Astrocyte (in vitro differentiated cells and primary cell): ENCODE data around the gene YWHAE. TPM values are rescaled to one million over a fixed set of nuclear protein-coding genes. Genes with fewer than 3 reads are reported as not detected.

ENCODE experiments used
- DNase-seq: peaks from one replicate; pipeline ENCODE4 v3.0.0-alpha.2; 2010; ENCODE audit warnings: low read depth
- FAIRE-seq: peaks from 2 replicates; lab custom pipeline; 2011; peaks lifted over from hg19 to GRCh38; lab: Jason Lieb, UNC
- H2AFZ ChIP-seq: 2 replicates; pipeline ENCODE4 v1.6.0; 2012; ENCODE audit warnings: low read depth, low read length, inconsistent platforms
- H3K27ac ChIP-seq: 2 replicates; pipeline ENCODE4 v1.5.1; 2011; ENCODE audit warnings: low read depth, low read length, inconsistent platforms
- H3K27me3 ChIP-seq: 2 replicates; pipeline ENCODE4 v1.6.0; 2011; ENCODE audit warnings: low read length, inconsistent platforms; ENCODE audit not compliant: insufficient read depth
- H3K36me3 ChIP-seq: 2 replicates; pipeline ENCODE4 v1.5.1; 2011; ENCODE audit warnings: low read length, inconsistent platforms; ENCODE audit not compliant: insufficient read depth
- H3K4me1 ChIP-seq: 2 replicates; pipeline ENCODE4 v1.5.1; 2011; ENCODE audit warnings: low read length, inconsistent platforms; ENCODE audit not compliant: insufficient read depth
- H3K4me2 ChIP-seq: 2 replicates; pipeline ENCODE4 v1.6.0; 2012; ENCODE audit warnings: low read length, inconsistent platforms
- H3K4me3 ChIP-seq: 2 replicates; pipeline ENCODE4 v1.5.1; 2011; ENCODE audit warnings: low read depth, mild to moderate bottlenecking, low read length, inconsistent platforms; ENCODE audit not compliant: insufficient read depth
- H3K79me2 ChIP-seq: 2 replicates; pipeline ENCODE4 v1.6.0; 2012; ENCODE audit warnings: mild to moderate bottlenecking, low read length, inconsistent platforms; ENCODE audit not compliant: insufficient read depth
- H3K9ac ChIP-seq: 2 replicates; pipeline ENCODE4 v1.6.0; 2012; ENCODE audit warnings: mild to moderate bottlenecking, low read length, inconsistent platforms
- H3K9me3 ChIP-seq: 2 replicates; pipeline ENCODE4 v1.5.1; 2012; ENCODE audit warnings: low read depth, mild to moderate bottlenecking, low read length, inconsistent platforms; ENCODE audit not compliant: insufficient read depth
- H4K20me1 ChIP-seq: 2 replicates; pipeline ENCODE4 v1.6.0; 2012; ENCODE audit warnings: low read length, inconsistent platforms; ENCODE audit not compliant: insufficient read depth
- H3K27ac Mint-ChIP-seq: one replicate; pipeline ENCODE4 v1.8.0; 2021; ENCODE audit warnings: mild to moderate bottlenecking, mixed read lengths; ENCODE audit not compliant: unreplicated experiment
- H3K27me3 Mint-ChIP-seq: one replicate; pipeline ENCODE4 v1.8.0; 2021; ENCODE audit warnings: low read depth, mixed read lengths; ENCODE audit not compliant: unreplicated experiment
- H3K36me3 Mint-ChIP-seq: one replicate; pipeline ENCODE4 v1.8.0; 2021; ENCODE audit warnings: low read depth, mixed read lengths; ENCODE audit not compliant: unreplicated experiment
- H3K4me1 Mint-ChIP-seq: one replicate; pipeline ENCODE4 v1.8.0; 2021; ENCODE audit warnings: low read depth, mixed read lengths; ENCODE audit not compliant: unreplicated experiment
- H3K4me3 Mint-ChIP-seq: one replicate; pipeline ENCODE4 v1.8.0; 2021; ENCODE audit warnings: mild to moderate bottlenecking, moderate library complexity, mixed read lengths; ENCODE audit not compliant: unreplicated experiment
- H3K9me3 Mint-ChIP-seq: one replicate; pipeline ENCODE4 v1.8.0; 2021; ENCODE audit warnings: mild to moderate bottlenecking, mixed read lengths; ENCODE audit not compliant: unreplicated experiment
- CTCF ChIP-seq: IDR thresholded peaks from 2 replicates; pipeline ENCODE4 v1.5.1; 2011; ENCODE audit warnings: low read depth, mild to moderate bottlenecking, inconsistent platforms, low read length, moderate library complexity; ENCODE audit not compliant: insufficient read depth
- EZH2 ChIP-seq: IDR thresholded peaks from 2 replicates; pipeline ENCODE4 v1.6.1; 2012; ENCODE audit warnings: mild to moderate bottlenecking, low read length, inconsistent platforms; ENCODE audit not compliant: insufficient read depth
- total RNA-seq: library from RNA; stranded (reverse); gene quantifications from 2 replicates; pipeline ENCODE4 v1.2.1, GENCODE V29; 2021

Gene YWHAE
- total RNA-seq, 1 donor from 2014 or later, result 771 TPM

GRCh38 chr17:1324201-1324771 lies 75.7 kb downstream of the YWHAE start:
- peaks cover 2% of the 10 kb centered on the region for H3K27me3 ChIP-seq
- no peak for DNase-seq
- FAIRE-seq, result no peak
- H3K27ac ChIP-seq, result no peak overlapping the region
- no peaks in the 10 kb centered on the region for H3K36me3 ChIP-seq
- no peak overlapping the region for H3K9ac ChIP-seq
- Mint-ChIP-seq H3K4me3 (no peak overlapping the region), H3K4me1 (no peaks in the 10 kb centered on the region), H3K9me3 (peaks cover 2% of the 10 kb centered on the region), H3K27me3 (peaks cover 31% of the 10 kb centered on the region), H3K36me3 (no peaks in the 10 kb centered on the region), H3K27ac (no peak overlapping the region)
- no peaks in the 10 kb centered on the region for H3K79me2 ChIP-seq
- H2AFZ ChIP-seq, result no peak overlapping the region
- H3K9me3 ChIP-seq, result no peaks in the 10 kb centered on the region
- no peaks in the 10 kb centered on the region for H3K4me1 ChIP-seq
- TF ChIP-seq EZH2 (no peak), CTCF (no peak)
- no peak overlapping the region for H3K4me2 ChIP-seq
- H3K4me3 ChIP-seq, result no peak overlapping the region
- peaks cover 4% of the 10 kb centered on the region for H4K20me1 ChIP-seq

DNA sequence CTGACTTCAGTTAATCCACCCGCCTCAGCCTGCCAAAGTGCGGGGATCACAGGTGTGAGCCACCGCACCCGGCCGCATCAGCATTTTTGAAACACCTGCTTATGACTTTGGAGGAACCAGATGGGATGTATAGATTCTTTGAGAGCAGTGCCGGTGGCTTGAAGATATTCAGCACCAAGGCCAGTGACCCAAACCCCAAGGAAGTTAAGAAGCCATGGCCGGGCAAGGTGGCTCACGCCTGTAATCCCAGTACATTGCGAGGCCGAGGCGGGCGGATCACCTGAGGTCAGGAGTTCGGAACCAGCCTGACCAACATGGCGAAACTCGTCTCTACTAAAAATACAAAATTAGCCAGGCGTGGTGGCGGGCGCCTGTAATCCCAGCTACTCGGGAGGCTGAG lies 76.7 kb downstream of the YWHAE start:
- Histone ChIP-seq H3K27ac (no peak overlapping the region), H2AFZ (no peak overlapping the region), H3K4me2 (no peak overlapping the region), H4K20me1 (no peaks in the 10 kb centered on the region), H3K4me3 (no peak overlapping the region), H3K9ac (no peak overlapping the region), H3K4me1 (no peaks in the 10 kb centered on the region), H3K27me3 (peaks cover 2% of the 10 kb centered on the region), H3K9me3 (no peaks in the 10 kb centered on the region), H3K36me3 (no peaks in the 10 kb centered on the region), H3K79me2 (no peaks in the 10 kb centered on the region)
- no peak for DNase-seq
- Mint-ChIP-seq H3K4me3 (no peak overlapping the region), H3K27me3 (peaks cover 31% of the 10 kb centered on the region), H3K4me1 (no peaks in the 10 kb centered on the region), H3K36me3 (no peaks in the 10 kb centered on the region), H3K27ac (no peak overlapping the region), H3K9me3 (peaks cover 2% of the 10 kb centered on the region)
- TF ChIP-seq CTCF, result no peak
- no peak for TF ChIP-seq EZH2
- FAIRE-seq, result no peak

DNA sequence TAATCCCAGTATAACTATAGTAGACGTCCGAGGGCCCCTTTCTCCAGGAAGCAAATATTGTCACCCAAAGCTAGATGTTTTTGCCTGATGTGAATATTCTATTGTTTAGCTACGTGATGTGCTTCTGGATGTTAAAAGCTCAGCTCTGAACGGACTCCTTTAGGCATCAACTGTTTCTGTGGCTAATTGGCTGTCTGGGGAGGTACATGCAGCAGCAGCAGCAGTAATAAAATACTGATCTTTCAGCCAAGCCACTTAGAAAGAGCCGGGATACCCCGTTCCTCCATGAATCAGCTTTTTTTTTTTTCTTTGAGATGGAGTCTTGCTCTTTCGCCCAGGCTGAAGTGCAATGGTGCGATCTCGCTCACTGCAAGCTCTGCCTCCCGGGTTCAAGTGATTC lies 77.5 kb downstream of the YWHAE start:
- H3K79me2 ChIP-seq, result no peaks in the 10 kb centered on the region
- no peak overlapping the region for H3K27ac ChIP-seq
- Mint-ChIP-seq H3K4me3 (no peak overlapping the region), H3K4me1 (no peaks in the 10 kb centered on the region), H3K27me3 (peaks cover 31% of the 10 kb centered on the region), H3K27ac (no peak overlapping the region), H3K36me3 (no peaks in the 10 kb centered on the region), H3K9me3 (peaks cover 2% of the 10 kb centered on the region)
- H3K4me1 ChIP-seq, result no peaks in the 10 kb centered on the region
- no peak overlapping the region for H3K4me2 ChIP-seq
- H3K27me3 ChIP-seq, result peaks cover 2% of the 10 kb centered on the region
- H3K36me3 ChIP-seq, result no peaks in the 10 kb centered on the region
- FAIRE-seq, result no peak
- H2AFZ ChIP-seq, result no peak overlapping the region
- no peak overlapping the region for H3K9ac ChIP-seq
- no peak for DNase-seq
- H3K9me3 ChIP-seq, result no peaks in the 10 kb centered on the region
- TF ChIP-seq CTCF (no peak), EZH2 (no peak)
- H3K4me3 ChIP-seq, result no peak overlapping the region
- H4K20me1 ChIP-seq, result no peaks in the 10 kb centered on the region
